ENCODE measurements around the gene PARD3.

Gene PARD3

GRCh38 chr10:34606890-34607289 is 208.2 kb downstream of the PARD3 start:
- DNase-seq, result no peak

GRCh38 chr10:34602478-34602877 is 212.6 kb downstream of the PARD3 start:
- no peak for DNase-seq

GRCh38 chr10:34601691-34602090 is 213.4 kb downstream of the PARD3 start:
- no peak for DNase-seq

GRCh38 chr10:34599026-34599795 is 215.9 kb downstream of the PARD3 start:
- no peak for DNase-seq

- no peak for DNase-seq
Observed at GRCh38 chr10:34596351-34596750, 218.7 kb downstream of the PARD3 start.

GRCh38 chr10:34593930-34594329 is 221.2 kb downstream of the PARD3 start:
- DNase-seq, result no peak

- no peak for DNase-seq
Observed at GRCh38 chr10:34593374-34593890, 221.7 kb downstream of the PARD3 start.

- no peak for DNase-seq
Observed at GRCh38 chr10:34590793-34591192, 224.3 kb downstream of the PARD3 start.

GRCh38 chr10:34589275-34589674 is 225.8 kb downstream of the PARD3 start:
- no peak for DNase-seq

GRCh38 chr10:34587680-34588019 is 227.4 kb downstream of the PARD3 start:
- no peak for DNase-seq

- no peak for DNase-seq
Observed at GRCh38 chr10:34587002-34587679, 228.0 kb downstream of the PARD3 start.

GRCh38 chr10:34585422-34586112 is 229.5 kb downstream of the PARD3 start:
- DNase-seq, result no peak

GRCh38 chr10:34584164-34584563 is 230.9 kb downstream of the PARD3 start:
- peak; percentile 23 for DNase-seq

GRCh38 chr10:34581801-34582532 is 233.1 kb downstream of the PARD3 start:
- no peak for DNase-seq

- no peak for DNase-seq
Observed at GRCh38 chr10:34580643-34581042, 234.5 kb downstream of the PARD3 start.

GRCh38 chr10:34580214-34580613 is 234.9 kb downstream of the PARD3 start:
- DNase-seq, result no peak

- DNase-seq, result no peak
Observed at GRCh38 chr10:34578468-34578867, 236.6 kb downstream of the PARD3 start.

- DNase-seq, result no peak
Observed at GRCh38 chr10:34576797-34577196, 238.3 kb downstream of the PARD3 start.

GRCh38 chr10:34575882-34576281 is 239.2 kb downstream of the PARD3 start:
- DNase-seq, result no peak

GRCh38 chr10:34574353-34574934 is 240.7 kb downstream of the PARD3 start:
- DNase-seq, result no peak

- DNase-seq, result no peak
Observed at GRCh38 chr10:34570887-34571286, 244.2 kb downstream of the PARD3 start.

- no peak for DNase-seq
Observed at GRCh38 chr10:34567659-34568253, 247.3 kb downstream of the PARD3 start.
